ENCODE measurements around the gene SEMA4G. TPM values are rescaled to one million over a fixed set of nuclear protein-coding genes. Genes with fewer than 3 reads are reported as not detected.
"Not testable (repeated sequence)": the region's sequence is repeated elsewhere in the genome, so short reads cannot be mapped to it uniquely, and the experiment has no call there.

The SEMA4G gene
- total RNA-seq, 1 donor from 2014 or later, result 7.9 TPM

- TF ChIP-seq, protein P1, sequence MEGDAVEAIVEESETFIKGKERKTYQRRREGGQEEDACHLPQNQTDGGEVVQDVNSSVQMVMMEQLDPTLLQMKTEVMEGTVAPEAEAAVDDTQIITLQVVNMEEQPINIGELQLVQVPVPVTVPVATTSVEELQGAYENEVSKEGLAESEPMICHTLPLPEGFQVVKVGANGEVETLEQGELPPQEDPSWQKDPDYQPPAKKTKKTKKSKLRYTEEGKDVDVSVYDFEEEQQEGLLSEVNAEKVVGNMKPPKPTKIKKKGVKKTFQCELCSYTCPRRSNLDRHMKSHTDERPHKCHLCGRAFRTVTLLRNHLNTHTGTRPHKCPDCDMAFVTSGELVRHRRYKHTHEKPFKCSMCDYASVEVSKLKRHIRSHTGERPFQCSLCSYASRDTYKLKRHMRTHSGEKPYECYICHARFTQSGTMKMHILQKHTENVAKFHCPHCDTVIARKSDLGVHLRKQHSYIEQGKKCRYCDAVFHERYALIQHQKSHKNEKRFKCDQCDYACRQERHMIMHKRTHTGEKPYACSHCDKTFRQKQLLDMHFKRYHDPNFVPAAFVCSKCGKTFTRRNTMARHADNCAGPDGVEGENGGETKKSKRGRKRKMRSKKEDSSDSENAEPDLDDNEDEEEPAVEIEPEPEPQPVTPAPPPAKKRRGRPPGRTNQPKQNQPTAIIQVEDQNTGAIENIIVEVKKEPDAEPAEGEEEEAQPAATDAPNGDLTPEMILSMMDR (conservative IDR thresholded peaks at IDR 0.05; ENCODE audit: low read depth, low read length), result no peak
- no peak for DNase-seq (ENCODE audit: low read depth)
- peak overlapping the region; percentile 75 for H3K4me3 ChIP-seq (ENCODE audit: low read depth, low read length)
Observed at GRCh38 chr10:100970076-100970913, 991 bp downstream of the SEMA4G start.

- no peak for DNase-seq (ENCODE audit: low read depth)
- TF ChIP-seq, protein P1 (conservative IDR thresholded peaks at IDR 0.05; ENCODE audit: low read depth, low read length), result no peak
- H3K4me3 ChIP-seq (ENCODE audit: low read depth, low read length), result no peak overlapping the region
Observed at GRCh38 chr10:100970914-100971811, 1.9 kb downstream of the SEMA4G start.

GRCh38 chr10:100972115-100972903 is 3.0 kb downstream of the SEMA4G start:
- DNase-seq (ENCODE audit: low read depth), result no peak
- no peak overlapping the region for H3K4me3 ChIP-seq (ENCODE audit: low read depth, low read length)
- TF ChIP-seq, protein P1 (conservative IDR thresholded peaks at IDR 0.05; ENCODE audit: low read depth, low read length), result no peak

GRCh38 chr10:100972904-100973535 is 3.7 kb downstream of the SEMA4G start:
- DNase-seq (ENCODE audit: low read depth), result no peak
- no peak overlapping the region for H3K4me3 ChIP-seq (ENCODE audit: low read depth, low read length)
- TF ChIP-seq, protein P1 (conservative IDR thresholded peaks at IDR 0.05; ENCODE audit: low read depth, low read length), result no peak

DNA sequence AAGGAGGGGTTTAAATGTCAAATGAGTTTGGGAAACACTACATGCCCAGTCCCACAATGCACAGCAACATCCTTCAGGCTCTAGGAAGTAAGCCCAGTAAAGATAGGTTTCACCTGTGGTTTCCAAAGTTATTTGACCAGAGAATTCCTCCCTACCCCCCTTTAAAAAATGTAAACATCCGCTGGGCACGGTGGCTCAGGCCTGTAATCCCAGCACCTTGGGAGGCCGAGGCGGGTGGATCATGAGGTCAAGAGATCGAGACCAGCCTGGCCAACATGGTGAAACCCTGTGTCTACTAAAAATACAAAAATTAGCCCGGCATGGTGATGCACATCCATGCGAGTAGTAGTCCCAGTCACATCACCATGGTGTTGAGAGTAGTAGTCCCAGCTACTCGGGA is 6.1 kb downstream of the SEMA4G start:
- DNase-seq (ENCODE audit: low read depth); H3K4me3 ChIP-seq (ENCODE audit: low read depth, low read length): not testable (repeated sequence)

DNA sequence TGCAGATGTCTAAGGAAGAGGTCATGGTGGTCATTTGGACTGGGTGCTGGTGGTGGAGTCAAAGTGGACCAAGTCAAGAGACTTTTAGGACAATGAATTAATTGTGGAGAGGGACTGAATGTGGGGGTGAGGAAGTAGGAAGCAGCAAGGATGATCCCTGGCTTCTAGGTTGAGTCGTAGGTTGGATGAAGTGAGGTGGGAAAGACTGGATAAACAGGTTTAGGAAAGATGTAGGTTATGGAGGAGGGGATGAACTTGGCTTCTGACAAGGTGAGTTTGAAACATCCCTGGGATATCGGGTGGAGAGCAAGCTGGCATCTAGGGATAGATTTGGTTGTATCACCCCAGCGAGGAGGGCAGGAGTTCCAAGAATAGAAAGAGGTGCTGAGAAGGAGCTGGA is 7.6 kb downstream of the SEMA4G start:
- TF ChIP-seq, protein P1 (conservative IDR thresholded peaks at IDR 0.05; ENCODE audit: low read depth, low read length), result no peak
- H3K4me3 ChIP-seq (ENCODE audit: low read depth, low read length), result no peak overlapping the region
- no peak for DNase-seq (ENCODE audit: low read depth)
